Karpas-422 (cell line): Measurements from ENCODE around the gene RFNG. TPM values are rescaled to one million over a fixed set of nuclear protein-coding genes. Genes with fewer than 3 reads are reported as not detected.
A peak's percentile ranks its signal among the peaks of the same experiment; 100 is the strongest.

Source experiments
- DNase-seq: peaks from one replicate; pipeline ENCODE4 v3.0.0-alpha.2; 2015
- H2AFZ ChIP-seq: fragments of 200-600 bp; sonication (generic); 2 replicates; pipeline ENCODE4 v1.6.1; 2014; ENCODE audit warnings: antibody characterized with exemption, low read length, mixed read lengths
- H3K27ac ChIP-seq: fragments of 200-600 bp; sonication (generic); 2 replicates; pipeline ENCODE4 v1.5.1; 2014; ENCODE audit warnings: mild to moderate bottlenecking, low read length, moderate library complexity
- H3K27me3 ChIP-seq: fragments of 200-600 bp; sonication (generic); 2 replicates; pipeline ENCODE4 v1.6.1; 2014; ENCODE audit warnings: low read length, mixed read lengths
- H3K36me3 ChIP-seq: fragments of 200-600 bp; sonication (generic); 2 replicates; pipeline ENCODE4 v1.6.1; 2014; ENCODE audit warnings: low read length, mixed read lengths; ENCODE audit not compliant: insufficient read depth
- H3K4me1 ChIP-seq: fragments of 200-600 bp; sonication (generic); 2 replicates; pipeline ENCODE4 v1.6.1; 2014; ENCODE audit warnings: mild to moderate bottlenecking, low read length, mixed read lengths
- H3K4me2 ChIP-seq: fragments of 200-600 bp; sonication (generic); 2 replicates; pipeline ENCODE4 v1.6.1; 2014; ENCODE audit warnings: low read length, low read depth, mild to moderate bottlenecking; ENCODE audit not compliant: poor library complexity, severe bottlenecking
- H3K4me3 ChIP-seq: fragments of 200-600 bp; sonication (generic); 2 replicates; pipeline ENCODE4 v1.5.1; 2014; ENCODE audit warnings: mild to moderate bottlenecking, antibody characterized with exemption, low read length, mixed read lengths
- H3K79me2 ChIP-seq: fragments of 200-600 bp; sonication (generic); 2 replicates; pipeline ENCODE4 v1.6.1; 2014; ENCODE audit warnings: mild to moderate bottlenecking, low read length, mixed read lengths
- H3K9ac ChIP-seq: fragments of 200-600 bp; sonication (generic); 2 replicates; pipeline ENCODE4 v1.6.0; 2014; ENCODE audit warnings: low read length
- H3K9me2 ChIP-seq: fragments of 200-600 bp; sonication (generic), shearing (Covaris generic); replicated peaks from 2 replicates; pipeline ENCODE4 v1.6.0; 2014; ENCODE audit warnings: mild to moderate bottlenecking, low read length, moderate library complexity; ENCODE audit not compliant: insufficient read depth
- H3K9me3 ChIP-seq: fragments of 300-700, 200-600 bp; sonication (generic); 2 replicates; pipeline ENCODE4 v1.6.1; 2014; ENCODE audit warnings: low read length, mixed read lengths
- H4K20me1 ChIP-seq: fragments of 200-600 bp; sonication (generic); 2 replicates; pipeline ENCODE4 v1.6.1; 2014; ENCODE audit warnings: mild to moderate bottlenecking, antibody characterized with exemption, low read length, low read depth; ENCODE audit not compliant: insufficient read depth
- total RNA-seq: library from RNA; depleted of rRNA; stranded (reverse); fragments of >200 nt; shearing (Covaris generic); gene quantifications from 2 replicates; pipeline ENCODE4 v1.2.3, GENCODE V29; 2014; ENCODE audit warnings: low replicate concordance

RFNG gene
- total RNA-seq, 1 experiment from 2014 or later: 16.5 TPM

GRCh38 chr17:82021900-82022309 lies 29.7 kb downstream of the RFNG start:
- DNase-seq: peak; percentile 59
- Histone ChIP-seq H3K4me3 (peak overlapping the region; percentile 98), H3K9me2 (no peaks in the 10 kb centered on the region), H3K27me3 (no peaks in the 10 kb centered on the region), H3K79me2 (peaks cover 26% of the 10 kb centered on the region), H2AFZ (no peak overlapping the region), H3K9me3 (no peaks in the 10 kb centered on the region), H3K4me1 (peaks cover 30% of the 10 kb centered on the region), H4K20me1 (peaks cover 3% of the 10 kb centered on the region; the same call in 1 of the 2 replicates), H3K4me2 (peak overlapping the region; percentile 96), H3K36me3 (no peaks in the 10 kb centered on the region), H3K27ac (peak overlapping the region; percentile 61), H3K9ac (peak overlapping the region; percentile 97)

GRCh38 chr17:82021107-82021899 lies 30.3 kb downstream of the RFNG start:
- no peaks in the 10 kb centered on the region for H3K9me2 ChIP-seq
- H3K27me3 ChIP-seq: no peaks in the 10 kb centered on the region
- peak overlapping the region; percentile 61 for H3K27ac ChIP-seq
- peaks cover 30% of the 10 kb centered on the region for H3K4me1 ChIP-seq
- peaks cover 3% of the 10 kb centered on the region; the same call in 1 of the 2 replicates for H4K20me1 ChIP-seq
- H3K9ac ChIP-seq: peak overlapping the region; percentile 97
- H3K79me2 ChIP-seq: peaks cover 26% of the 10 kb centered on the region
- DNase-seq: peak; percentile 82
- no peaks in the 10 kb centered on the region for H3K9me3 ChIP-seq
- peak overlapping the region; percentile 96 for H3K4me2 ChIP-seq
- no peaks in the 10 kb centered on the region for H3K36me3 ChIP-seq
- H3K4me3 ChIP-seq: peak overlapping the region; percentile 98
- no peak overlapping the region for H2AFZ ChIP-seq

GRCh38 chr17:82020572-82021106 lies 31.0 kb downstream of the RFNG start:
- no peak overlapping the region for H3K27ac ChIP-seq
- H4K20me1 ChIP-seq: peaks cover 3% of the 10 kb centered on the region; the same call in 1 of the 2 replicates
- H3K9me3 ChIP-seq: no peaks in the 10 kb centered on the region
- no peak for DNase-seq
- no peaks in the 10 kb centered on the region for H3K27me3 ChIP-seq
- H3K4me1 ChIP-seq: peaks cover 30% of the 10 kb centered on the region
- H3K4me2 ChIP-seq: peak overlapping the region; percentile 96
- peak overlapping the region; percentile 98; the same call in 1 of the 2 replicates for H3K4me3 ChIP-seq
- no peaks in the 10 kb centered on the region for H3K9me2 ChIP-seq
- H3K9ac ChIP-seq: peak overlapping the region; percentile 97
- H3K36me3 ChIP-seq: no peaks in the 10 kb centered on the region
- H3K79me2 ChIP-seq: peaks cover 26% of the 10 kb centered on the region
- no peak overlapping the region for H2AFZ ChIP-seq

- H3K4me3 ChIP-seq: no peak overlapping the region
- H3K4me2 ChIP-seq: no peak overlapping the region
- H3K36me3 ChIP-seq: no peaks in the 10 kb centered on the region
- no peak overlapping the region for H2AFZ ChIP-seq
- peaks cover 3% of the 10 kb centered on the region; the same call in 1 of the 2 replicates for H4K20me1 ChIP-seq
- no peaks in the 10 kb centered on the region for H3K9me2 ChIP-seq
- peaks cover 30% of the 10 kb centered on the region for H3K4me1 ChIP-seq
- no peaks in the 10 kb centered on the region for H3K27me3 ChIP-seq
- peak; percentile 90 for DNase-seq
- no peaks in the 10 kb centered on the region for H3K9me3 ChIP-seq
- H3K79me2 ChIP-seq: peaks cover 26% of the 10 kb centered on the region
- H3K27ac ChIP-seq: no peak overlapping the region
- no peak overlapping the region for H3K9ac ChIP-seq
Observed at GRCh38 chr17:82019690-82020571, 31.7 kb downstream of the RFNG start.

- no peak overlapping the region for H3K9ac ChIP-seq
- no peak overlapping the region for H2AFZ ChIP-seq
- peaks cover 22% of the 10 kb centered on the region for H3K79me2 ChIP-seq
- DNase-seq: no peak
- no peaks in the 10 kb centered on the region for H3K36me3 ChIP-seq
- H3K4me1 ChIP-seq: peaks cover 25% of the 10 kb centered on the region
- no peak overlapping the region for H3K27ac ChIP-seq
- peaks cover 3% of the 10 kb centered on the region; the same call in 1 of the 2 replicates for H4K20me1 ChIP-seq
- no peak overlapping the region for H3K4me3 ChIP-seq
- H3K9me3 ChIP-seq: no peaks in the 10 kb centered on the region
- H3K9me2 ChIP-seq: no peaks in the 10 kb centered on the region
- H3K27me3 ChIP-seq: no peaks in the 10 kb centered on the region
- no peak overlapping the region for H3K4me2 ChIP-seq
Observed at GRCh38 chr17:82018989-82019689, 32.5 kb downstream of the RFNG start.

- no peak overlapping the region for H2AFZ ChIP-seq
- H3K4me2 ChIP-seq: no peak overlapping the region
- H4K20me1 ChIP-seq: peaks cover 3% of the 10 kb centered on the region; the same call in 1 of the 2 replicates
- H3K4me3 ChIP-seq: no peak overlapping the region
- no peaks in the 10 kb centered on the region for H3K36me3 ChIP-seq
- no peak for DNase-seq
- H3K27me3 ChIP-seq: no peaks in the 10 kb centered on the region
- no peaks in the 10 kb centered on the region for H3K9me3 ChIP-seq
- no peak overlapping the region for H3K27ac ChIP-seq
- H3K4me1 ChIP-seq: peaks cover 19% of the 10 kb centered on the region
- H3K9me2 ChIP-seq: no peaks in the 10 kb centered on the region
- peaks cover 15% of the 10 kb centered on the region for H3K79me2 ChIP-seq
- H3K9ac ChIP-seq: no peak overlapping the region
Observed at GRCh38 chr17:82018152-82018988, 33.2 kb downstream of the RFNG start.

GRCh38 chr17:82017612-82018151 lies 33.9 kb downstream of the RFNG start:
- no peaks in the 10 kb centered on the region for H3K9me2 ChIP-seq
- H3K27me3 ChIP-seq: no peaks in the 10 kb centered on the region
- H3K4me1 ChIP-seq: peaks cover 19% of the 10 kb centered on the region
- peaks cover 3% of the 10 kb centered on the region; the same call in 1 of the 2 replicates for H4K20me1 ChIP-seq
- H3K79me2 ChIP-seq: peaks cover 15% of the 10 kb centered on the region
- H2AFZ ChIP-seq: no peak overlapping the region
- H3K9me3 ChIP-seq: no peaks in the 10 kb centered on the region
- H3K9ac ChIP-seq: no peak overlapping the region
- H3K27ac ChIP-seq: no peak overlapping the region
- H3K4me3 ChIP-seq: no peak overlapping the region
- DNase-seq: no peak
- H3K36me3 ChIP-seq: no peaks in the 10 kb centered on the region
- no peak overlapping the region for H3K4me2 ChIP-seq
